Measurements from ENCODE around the gene L3MBTL4.
A peak's percentile ranks its signal among the peaks of the same experiment; 100 is the strongest.
"Not testable (repeated sequence)": the region's sequence is repeated elsewhere in the genome, so short reads cannot be mapped to it uniquely, and the experiment has no call there.

The L3MBTL4 gene

DNA sequence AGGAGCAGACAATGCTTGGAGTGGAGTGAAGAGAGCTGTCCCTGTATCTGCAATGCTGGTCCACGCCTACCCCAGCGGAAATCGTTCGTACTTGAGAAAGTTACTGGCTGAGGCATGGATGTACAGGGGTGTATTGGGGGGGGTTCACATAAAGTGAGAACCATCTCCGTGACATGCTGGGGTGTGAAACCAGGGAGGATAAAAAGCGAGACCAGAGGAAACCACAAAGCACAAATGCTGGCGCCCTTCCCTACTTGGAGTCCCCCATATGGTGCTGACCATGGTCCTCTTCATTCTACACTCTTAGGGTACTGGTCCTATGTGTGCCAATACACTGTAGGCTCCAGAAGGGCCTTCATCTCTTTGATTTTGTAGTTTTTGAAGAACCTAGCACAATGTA, 244.1 kb downstream of the L3MBTL4 start:
- DNase-seq: no peak

GRCh38 chr18:6161549-6161948, 253.2 kb downstream of the L3MBTL4 start:
- DNase-seq: no peak

- DNase-seq: no peak
Observed at GRCh38 chr18:6159426-6159825, 255.3 kb downstream of the L3MBTL4 start.

DNA sequence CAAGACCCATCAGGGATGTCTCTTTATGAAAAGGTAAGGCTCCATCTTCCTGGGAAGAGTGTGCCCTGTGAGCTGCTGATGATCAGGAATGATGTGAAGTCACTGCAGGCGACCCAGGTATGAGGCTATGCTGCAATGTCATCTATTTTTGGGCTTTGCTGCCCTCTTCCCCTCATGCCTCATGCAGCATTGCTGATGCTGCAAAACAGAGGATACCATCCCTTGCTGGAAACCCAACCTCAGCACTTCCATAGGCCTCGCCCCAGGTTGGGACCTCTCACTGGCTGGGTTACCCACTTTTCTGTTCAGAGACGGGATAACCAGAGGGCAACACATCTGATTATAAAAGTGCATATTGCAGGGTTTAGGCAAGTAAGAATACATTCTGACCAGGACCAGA, 255.8 kb downstream of the L3MBTL4 start:
- DNase-seq: no peak

GRCh38 chr18:6156446-6156845, 258.3 kb downstream of the L3MBTL4 start:
- no peak for DNase-seq

- DNase-seq: no peak
Observed at GRCh38 chr18:6155707-6156106, 259.0 kb downstream of the L3MBTL4 start.

DNA sequence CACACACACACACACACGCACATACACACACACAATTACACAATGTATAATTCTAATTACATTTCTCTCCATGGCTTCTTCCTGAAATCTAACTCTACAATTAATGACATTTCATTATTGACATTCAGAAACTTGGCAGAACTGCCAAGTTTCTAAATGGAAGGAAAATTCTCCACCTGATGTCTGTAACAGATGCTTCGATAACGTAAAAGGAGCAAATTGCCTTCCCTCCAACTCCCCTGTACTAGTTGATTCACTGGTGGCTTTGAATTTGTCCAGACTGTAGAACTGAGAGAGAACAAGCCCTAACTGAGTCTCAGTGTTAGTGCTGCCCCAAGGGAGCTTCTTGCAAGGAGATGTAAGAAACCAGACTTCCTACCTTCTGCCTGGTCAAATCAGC, 264.3 kb downstream of the L3MBTL4 start:
- no peak for DNase-seq

GRCh38 chr18:6146307-6146661, 268.4 kb downstream of the L3MBTL4 start:
- no peak for DNase-seq

GRCh38 chr18:6145645-6146306, 268.9 kb downstream of the L3MBTL4 start:
- no peak for DNase-seq

GRCh38 chr18:6139007-6139406, 275.7 kb downstream of the L3MBTL4 start:
- no peak for DNase-seq

DNA sequence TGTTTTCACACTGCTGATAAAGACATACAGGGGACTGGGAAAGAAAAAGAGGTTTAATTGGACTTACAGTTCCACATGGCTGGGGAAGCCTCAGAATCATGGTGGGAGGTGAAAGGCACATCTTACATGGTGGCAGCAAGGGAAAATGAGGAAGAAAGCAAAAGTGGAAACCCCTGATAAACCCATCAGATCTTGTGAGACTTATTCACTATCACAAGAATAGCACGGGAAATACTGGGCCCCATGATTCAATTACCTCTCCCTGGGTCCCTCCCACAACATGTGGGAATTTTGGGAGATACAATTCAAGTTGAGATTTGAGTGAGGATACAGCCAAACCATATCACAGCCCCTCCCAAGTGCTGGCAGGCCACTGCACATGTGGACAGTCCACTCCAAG, 278.8 kb downstream of the L3MBTL4 start:
- peak; percentile 41 to 57 (median 42) for DNase-seq

DNA sequence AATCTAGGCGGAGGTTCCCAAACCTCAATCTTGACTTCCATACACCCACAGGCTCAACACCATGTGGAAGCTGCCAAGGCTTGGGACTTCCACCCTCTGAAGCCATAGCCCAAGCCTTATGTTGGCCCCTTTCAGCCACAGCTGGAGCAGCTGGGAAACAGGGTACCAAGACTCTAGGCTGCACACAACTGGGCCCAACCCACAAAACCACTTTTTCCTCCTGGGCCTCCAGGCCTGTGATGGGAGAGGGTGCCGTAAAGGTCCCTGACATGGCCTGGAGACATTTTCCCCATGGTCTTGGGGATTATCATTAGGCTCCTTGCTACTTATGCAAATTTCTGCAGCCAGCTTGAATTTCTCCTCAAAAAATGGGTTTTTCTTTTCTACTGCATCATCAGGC, 279.7 kb downstream of the L3MBTL4 start:
- not testable (repeated sequence) for DNase-seq

- no peak for DNase-seq
Observed at GRCh38 chr18:6132751-6133368, 281.9 kb downstream of the L3MBTL4 start.

GRCh38 chr18:6120820-6121279, 293.9 kb downstream of the L3MBTL4 start:
- no peak for DNase-seq

DNA sequence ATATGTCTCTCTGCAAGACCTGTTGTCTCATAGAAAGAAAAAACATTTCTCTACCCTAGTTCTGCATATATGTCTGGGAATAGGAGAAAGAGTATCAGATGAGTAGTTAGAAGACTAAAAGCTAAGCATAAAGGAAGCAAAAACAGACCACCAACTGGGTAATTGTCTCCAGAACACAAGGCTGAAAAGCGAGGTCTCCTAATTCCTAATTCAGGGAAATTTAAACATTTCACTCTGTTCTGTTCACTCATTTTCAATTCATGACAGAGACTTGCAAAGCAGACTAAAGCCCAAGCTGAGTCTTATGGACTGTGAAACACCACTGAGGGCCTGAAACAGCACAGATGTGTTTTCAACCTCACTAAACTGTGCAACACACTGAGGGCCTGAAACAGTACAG, 294.9 kb downstream of the L3MBTL4 start:
- no peak for DNase-seq

DNA sequence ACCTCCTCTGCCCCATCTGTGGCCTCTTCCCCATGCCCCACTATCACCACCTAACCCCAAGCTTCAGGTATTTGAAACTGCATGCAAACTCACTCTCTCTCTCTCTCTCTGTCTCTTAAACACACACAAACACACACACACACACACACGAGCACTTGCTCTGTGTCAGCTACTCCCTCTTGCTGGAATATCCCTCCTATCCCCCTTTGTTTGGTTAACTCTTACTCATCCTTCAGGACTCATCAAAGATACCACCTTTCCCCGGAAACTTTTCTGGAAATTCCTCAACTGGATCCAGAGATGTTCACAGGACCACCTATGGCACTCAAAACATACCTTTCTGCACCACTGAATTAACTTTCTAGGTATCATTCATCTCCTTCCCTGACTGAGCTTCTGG, 296.6 kb downstream of the L3MBTL4 start:
- DNase-seq: no peak

DNA sequence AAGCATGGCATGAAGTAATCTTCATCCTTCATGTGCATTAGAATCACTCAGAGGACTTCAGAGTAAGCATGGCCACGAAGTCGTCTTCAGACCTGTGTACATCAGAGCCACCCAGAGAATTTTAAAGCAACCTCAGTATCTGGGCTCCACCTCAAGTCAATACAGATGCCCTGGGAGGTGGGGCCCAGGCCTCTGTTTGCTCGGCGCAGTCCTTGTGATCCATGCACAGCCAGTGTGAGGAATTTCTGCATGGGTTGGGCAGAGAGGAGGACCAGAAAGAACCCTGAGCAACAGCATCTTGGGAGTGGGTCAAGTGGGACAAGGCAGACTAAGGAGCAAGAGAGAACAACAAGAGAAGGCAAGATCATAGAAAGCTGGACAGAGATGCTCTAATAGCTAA, 299.0 kb downstream of the L3MBTL4 start:
- DNase-seq: no peak

GRCh38 chr18:6113650-6114049, 301.1 kb downstream of the L3MBTL4 start:
- no peak for DNase-seq

GRCh38 chr18:6111726-6112125, 303.0 kb downstream of the L3MBTL4 start:
- DNase-seq: no peak

- peak; percentile 51 to 61 (median 57) for DNase-seq
Observed at GRCh38 chr18:6109743-6110142, 305.0 kb downstream of the L3MBTL4 start.

GRCh38 chr18:6107794-6108193, 306.9 kb downstream of the L3MBTL4 start:
- DNase-seq: no peak

DNA sequence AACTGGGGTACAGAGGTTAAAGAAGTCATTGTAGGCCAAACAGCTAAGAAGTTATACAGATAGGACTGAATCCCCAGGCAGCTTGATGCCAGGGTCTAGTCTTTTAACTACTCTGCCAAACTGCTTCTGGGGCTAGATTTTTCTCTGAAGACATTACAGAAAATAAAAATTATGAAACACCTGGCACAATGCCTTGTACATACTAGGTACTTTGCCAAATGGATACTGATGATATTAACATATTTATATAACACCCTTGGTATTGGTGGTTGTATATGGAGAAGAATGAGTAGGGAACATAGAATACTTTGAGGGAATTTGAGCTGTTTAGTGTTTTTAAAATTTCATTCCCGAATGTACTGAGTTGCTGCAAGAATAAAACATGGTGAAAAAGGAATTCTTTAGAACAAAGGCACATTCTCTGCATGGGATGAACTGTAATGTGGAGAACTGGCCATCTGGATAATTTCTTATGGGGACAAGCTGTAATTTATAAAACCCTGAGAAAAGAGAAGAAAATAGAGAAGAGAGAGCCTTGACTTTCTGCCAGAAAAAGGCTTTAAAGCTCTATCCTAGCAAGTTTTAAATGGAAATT, 308.5 kb downstream of the L3MBTL4 start:
- DNase-seq: no peak

DNA sequence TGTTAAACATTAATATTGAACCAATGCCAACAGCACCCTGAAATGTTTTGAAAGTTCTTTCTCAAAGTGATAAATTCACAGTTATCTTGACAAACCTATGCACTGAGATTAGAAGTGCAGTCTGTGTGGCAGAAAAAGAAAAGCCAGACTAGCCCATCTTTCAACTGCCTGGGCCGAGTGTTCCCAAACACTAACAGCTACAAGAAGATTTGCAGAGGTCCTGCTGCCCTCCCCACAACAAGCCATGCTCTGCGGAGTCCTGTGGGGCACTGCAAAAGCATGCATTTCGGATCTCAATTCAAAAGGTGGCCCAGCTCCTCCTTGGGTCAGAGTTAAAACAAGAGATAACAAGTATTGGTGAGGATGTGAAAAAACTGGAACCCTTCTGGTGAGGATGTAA, 311.0 kb downstream of the L3MBTL4 start:
- DNase-seq: no peak

DNA sequence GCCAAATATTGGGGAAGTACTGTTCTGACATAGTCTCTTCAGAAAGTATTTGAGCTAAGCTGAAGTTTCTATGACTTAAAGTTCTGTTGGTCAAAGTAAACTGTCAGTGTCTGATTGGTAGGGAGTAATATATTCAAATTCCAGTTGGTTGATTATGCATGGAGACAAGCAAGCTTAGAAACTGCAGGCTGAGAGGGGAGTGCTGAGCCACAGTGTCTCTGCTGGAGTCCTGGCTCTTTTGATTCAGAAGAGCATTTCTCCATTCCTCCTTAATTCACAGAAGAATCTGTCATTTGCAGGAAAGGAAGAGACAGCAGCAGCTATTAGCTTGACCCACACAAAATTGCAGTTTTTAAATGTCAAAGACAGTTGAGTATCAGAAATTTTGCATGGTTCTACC, 318.0 kb downstream of the L3MBTL4 start:
- no peak for DNase-seq

DNA sequence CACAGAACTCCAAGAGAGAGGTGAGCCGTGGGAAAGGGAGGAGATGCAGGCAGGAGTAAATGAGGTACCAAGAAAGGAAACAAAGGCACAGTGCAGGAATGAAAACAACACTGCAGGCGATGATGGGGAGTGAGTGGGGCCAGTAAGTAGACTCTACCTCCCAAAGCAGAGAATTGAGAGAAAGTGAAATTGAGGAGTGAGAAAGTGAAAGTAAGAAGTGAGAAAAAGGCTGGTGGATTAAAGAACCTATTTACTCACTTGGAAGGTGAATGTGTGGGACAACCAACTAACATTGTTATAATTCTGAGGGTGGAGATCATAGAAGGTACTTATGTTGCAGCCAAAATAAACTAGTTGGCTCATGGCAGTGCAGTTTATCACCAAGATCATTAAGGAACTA, 326.3 kb downstream of the L3MBTL4 start:
- DNase-seq: no peak

Data from suppressor macrophage treated with lipopolysaccharide for 1 hour (primary cell).